T47D (cell line): ENCODE results near the gene PPM1F.

ENCODE experiments used
- DNase-seq, 2 experiments: peaks; one replicate each; pipeline versions ENCODE4 v3.0.0 to v3.0.0-alpha.2; 2011 to 2012; ENCODE audit warnings: low read depth in 1 of 2, low spot score in 1 of 2
- JUND ChIP-seq: IDR thresholded peaks from 2 replicates; pipeline ENCODE4 v1.6.1; 2012; ENCODE audit warnings: low read depth
- in situ Hi-C: cut with HindIII; loops from 2 replicates; pipeline ENCODE4 v1.10.0; 2016; ENCODE audit warnings: low sequenced_read_pairs, low pct_unique_long_range_greater_than_20kb

The PPM1F gene

GRCh38 chr22:21989049-21989448 is 36.4 kb upstream of the PPM1F start:
- TF ChIP-seq JUND = no peak
- DNase-seq = no peak
- in situ Hi-C loops = no loop called here

GRCh38 chr22:21985214-21985613 is 32.6 kb upstream of the PPM1F start:
- in situ Hi-C loops = no loop called here
- DNase-seq = no peak
- no peak for TF ChIP-seq JUND

DNA sequence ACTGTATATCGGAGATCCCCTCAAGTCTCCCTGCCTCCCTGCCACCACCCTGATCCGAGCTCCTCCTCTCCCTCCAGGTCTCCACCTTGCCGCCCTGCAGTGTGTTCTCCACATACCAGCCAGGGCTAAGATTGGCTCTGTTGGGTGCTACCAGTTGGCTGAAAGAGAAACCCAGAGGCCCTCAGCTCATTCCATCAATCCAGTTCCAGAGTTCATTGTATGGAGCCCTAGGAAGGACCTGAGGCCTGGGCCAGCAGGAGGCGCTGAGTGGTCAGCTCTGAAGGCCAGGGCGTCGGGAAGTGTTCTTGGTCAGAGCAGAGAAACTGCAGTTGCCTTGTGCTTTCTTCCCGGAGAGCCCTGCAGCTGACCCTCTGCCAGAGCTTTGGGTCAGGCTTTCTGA is 32.1 kb upstream of the PPM1F start:
- DNase-seq = peak in 1 of 2 experiments; percentile 6
- in situ Hi-C loops = no loop called here

DNA sequence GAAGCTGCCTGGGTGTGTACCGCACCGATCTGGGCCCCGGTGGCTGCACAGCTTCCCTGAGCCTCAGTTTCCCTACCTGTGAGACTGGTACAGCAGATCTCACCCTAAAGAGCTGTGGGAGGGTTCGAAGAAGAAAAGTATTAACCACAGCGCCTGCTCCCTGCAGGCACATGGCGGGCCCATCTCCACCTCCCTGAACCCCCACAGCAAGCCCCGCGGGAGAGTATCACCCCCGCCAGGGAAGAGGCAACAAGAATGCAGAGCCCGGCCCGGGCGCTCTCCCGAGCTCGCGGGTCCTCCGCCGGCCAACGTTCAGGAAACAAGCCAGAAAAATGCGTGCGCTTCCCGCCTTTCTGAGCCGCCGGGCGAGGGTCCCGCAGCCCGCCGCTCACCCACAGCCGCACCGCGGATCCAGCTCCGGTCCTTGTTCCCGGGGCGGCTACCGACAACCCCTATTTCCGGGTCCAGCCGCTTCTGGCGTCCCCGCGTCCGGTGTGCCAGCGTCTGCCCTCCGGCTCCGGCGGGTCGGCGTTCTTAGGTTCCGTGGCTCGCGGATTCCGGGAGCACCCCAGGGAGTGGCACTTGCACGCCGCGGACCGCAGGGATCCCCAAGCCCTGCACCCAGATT is 29.8 kb upstream of the PPM1F start, which contains the start of gene TOP3B:
TSS of gene TOP3B (minus strand) at position 450 of the 628 bp plus-strand sequence. CDS start 7,078 bp downstream, outside the sequence.
- TF ChIP-seq JUND = no peak
- peak; percentile 42 to 82 for DNase-seq
- in situ Hi-C loops = no loop called here

More for the DNA sequence above, 32.1 kb upstream of the PPM1F start:
- TF ChIP-seq JUND = no peak

DNA sequence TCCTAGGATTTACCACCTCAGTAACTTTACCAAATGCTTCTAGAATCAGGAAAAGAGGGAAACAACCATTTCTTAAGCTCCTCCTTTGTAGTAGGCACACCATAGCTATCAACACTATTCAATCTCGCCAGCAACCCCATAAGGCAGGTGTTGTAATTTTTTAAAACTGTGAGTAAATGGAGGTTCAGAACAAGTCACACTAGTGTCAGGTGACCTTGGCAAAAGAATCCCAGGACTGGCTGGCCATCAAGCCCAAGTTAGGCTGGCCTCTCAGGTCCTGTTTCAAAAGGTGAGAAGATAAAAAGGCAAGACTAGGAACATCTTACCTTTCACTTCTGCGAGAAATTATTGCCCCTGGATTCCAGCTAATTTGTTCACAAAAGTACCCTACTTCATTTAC is 29.2 kb upstream of the PPM1F start:
- DNase-seq = no peak
- TF ChIP-seq JUND = no peak
- in situ Hi-C loops = no loop called here

GRCh38 chr22:21980547-21980946 is 27.9 kb upstream of the PPM1F start:
- no peak for TF ChIP-seq JUND
- DNase-seq = no peak
- in situ Hi-C loops = no loop called here

DNA sequence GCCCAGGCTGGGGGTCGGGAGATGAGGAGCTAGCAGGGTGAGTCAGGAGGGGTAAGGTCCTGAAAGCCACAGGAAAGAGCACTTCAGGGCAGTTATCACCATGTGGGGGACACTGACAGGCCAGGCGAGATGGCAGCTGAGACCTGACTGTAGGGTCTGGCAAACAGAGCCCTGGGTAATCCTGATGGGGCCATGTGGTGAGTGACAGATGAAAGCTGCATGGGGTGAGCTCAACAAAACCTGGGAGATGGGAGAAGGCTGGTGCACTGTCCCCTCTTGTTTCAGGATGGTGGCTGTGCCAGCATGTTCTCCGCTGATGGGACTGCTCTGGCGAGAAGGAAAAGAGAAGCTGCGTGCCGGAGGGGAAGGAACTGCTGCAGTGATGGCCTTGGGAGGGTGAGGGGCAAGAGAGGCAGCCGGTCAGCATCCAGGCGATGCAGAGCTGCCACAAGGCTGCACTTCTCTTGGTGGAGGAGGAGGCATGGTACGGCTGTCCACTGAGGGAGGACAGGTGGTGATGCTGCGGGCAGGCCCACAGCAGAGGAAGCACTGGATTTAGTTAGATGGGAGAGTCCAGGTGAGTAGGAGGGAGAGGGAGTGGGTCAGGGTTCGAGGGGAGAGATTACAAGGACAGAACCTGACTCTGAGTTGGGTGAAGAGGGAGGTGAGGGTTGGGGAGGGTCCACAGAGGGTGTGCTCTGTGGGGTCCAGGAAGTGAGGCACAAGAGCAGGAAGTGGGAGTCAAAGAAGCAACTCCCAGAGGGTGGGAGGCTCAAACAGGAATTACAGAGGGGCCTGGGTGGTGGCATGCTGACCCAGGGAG is 26.1 kb upstream of the PPM1F start:
- in situ Hi-C loops = no loop called here
- no peak for TF ChIP-seq JUND
- no peak for DNase-seq

DNA sequence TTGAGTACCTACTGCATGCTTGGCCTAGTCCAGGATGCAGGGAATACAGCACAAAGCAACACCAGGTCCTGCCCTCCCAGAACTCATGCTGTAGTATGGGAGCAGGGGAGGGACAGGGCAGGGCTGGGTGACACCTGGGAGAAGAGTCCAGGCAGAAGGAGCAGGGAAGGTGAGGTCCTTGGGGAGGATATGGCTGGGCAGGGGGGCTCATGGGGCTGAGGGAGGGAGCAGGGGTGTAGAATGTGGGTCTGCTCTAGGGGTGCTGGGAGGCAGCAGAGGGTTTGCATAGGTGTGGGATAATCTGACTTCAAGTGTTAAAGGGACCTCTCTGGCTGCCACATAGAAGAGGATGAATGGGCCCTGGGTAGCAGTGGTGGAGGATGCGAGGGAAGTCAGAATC is 25.2 kb upstream of the PPM1F start:
- TF ChIP-seq JUND = no peak
- in situ Hi-C loops = no loop called here
- DNase-seq = no peak

- in situ Hi-C loops = no loop called here
- DNase-seq = no peak
- TF ChIP-seq JUND = no peak
These were observed 23.3 kb upstream of the PPM1F start for GRCh38 chr22:21975854-21976345.

DNA sequence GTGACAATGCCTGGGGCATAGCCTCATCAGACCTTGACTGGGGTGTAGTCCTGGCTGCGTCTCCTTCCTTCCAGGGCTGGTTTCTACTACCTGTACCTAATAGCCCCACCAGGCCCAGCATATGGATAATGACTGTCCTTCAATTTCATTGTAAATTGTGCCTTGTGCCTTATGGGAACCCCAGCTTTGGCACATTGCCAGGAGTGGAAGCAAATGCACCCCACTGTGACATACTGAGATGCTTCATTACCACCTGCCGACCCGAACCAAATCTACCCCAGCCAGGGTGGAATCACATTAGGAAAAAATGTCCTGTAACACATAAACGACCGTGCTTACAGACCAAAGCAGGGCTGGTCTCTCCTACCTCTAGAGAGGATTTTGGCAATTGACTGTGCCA is 22.6 kb upstream of the PPM1F start:
- TF ChIP-seq JUND = no peak
- in situ Hi-C loops = no loop called here
- no peak for DNase-seq

DNA sequence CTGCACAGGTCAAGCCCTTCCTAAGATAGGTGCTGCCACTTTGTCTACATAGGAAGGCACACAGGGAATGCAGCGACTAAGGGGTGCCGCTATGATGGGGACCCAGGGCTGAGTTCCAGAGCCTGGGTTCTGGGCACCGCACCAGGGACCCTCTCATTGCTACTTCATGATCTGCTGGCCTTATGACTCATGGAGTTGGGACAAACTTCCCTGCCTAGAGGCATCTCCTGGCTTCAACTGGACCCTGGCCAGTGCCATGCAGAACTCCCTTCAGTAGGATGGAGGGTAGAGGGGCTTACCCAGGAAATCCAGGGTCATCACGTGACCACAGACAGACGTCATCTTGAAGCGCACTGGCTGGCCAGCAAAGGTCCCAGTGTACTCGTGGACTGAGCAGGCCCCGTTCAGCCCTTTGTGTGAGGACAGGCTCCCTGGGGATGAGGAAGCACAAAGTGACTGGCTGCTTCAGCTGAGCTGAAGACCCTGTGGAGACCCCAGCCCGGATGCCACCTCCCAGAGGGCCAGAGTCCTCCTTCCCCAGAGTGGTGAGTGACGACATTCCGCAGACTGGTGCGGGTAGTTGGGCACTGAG is 21.5 kb upstream of the PPM1F start:
- in situ Hi-C loops = no loop called here
- TF ChIP-seq JUND = no peak
- DNase-seq = no peak

DNA sequence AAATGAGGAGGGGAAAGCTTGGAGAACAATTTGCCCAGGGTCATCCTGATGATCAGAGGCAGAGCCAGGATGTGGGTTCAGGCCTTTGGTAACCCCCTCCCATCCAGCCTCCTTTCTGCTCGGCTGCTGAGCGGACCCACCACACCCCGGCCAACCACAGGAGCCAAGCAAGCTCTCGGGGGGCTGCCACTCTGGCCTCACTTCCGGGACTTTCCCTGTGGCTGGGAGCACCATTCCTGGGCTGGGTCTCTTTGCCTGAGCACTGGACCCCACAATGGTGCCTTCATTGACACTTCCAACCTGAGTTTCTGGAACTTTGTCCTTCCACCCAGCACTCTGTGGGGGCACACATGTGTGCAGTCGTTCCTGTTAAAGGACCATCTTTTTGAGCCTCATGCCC is 20.2 kb upstream of the PPM1F start:
- in situ Hi-C loops = no loop called here
- DNase-seq = no peak
- TF ChIP-seq JUND = no peak

DNA sequence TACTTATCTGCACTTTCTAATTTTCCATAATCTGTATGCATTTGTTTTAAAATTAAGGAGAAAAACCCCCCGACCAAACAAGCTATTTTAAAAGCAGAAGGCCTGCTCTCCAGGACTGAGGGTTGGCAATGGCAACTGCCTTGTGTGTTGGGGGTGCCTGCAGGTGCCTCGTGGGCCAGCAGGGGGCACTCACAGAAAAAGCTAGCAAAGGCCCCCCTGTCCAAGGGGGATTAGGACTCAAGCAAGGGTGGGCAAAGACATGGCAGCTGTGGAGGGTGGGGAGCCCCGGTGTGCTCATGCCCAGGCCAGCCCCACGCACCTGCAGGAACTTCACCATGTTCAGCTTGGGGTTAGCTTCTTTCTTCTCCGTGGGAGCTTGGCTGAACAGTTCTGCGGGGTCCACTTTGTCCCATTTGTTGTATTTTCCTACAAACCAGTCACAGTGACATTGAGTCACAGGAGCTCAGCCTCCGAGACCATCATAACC is 19.7 kb upstream of the PPM1F start:
- in situ Hi-C loops = no loop called here
- TF ChIP-seq JUND = no peak
- DNase-seq = peak in 1 of 2 experiments; percentile 33
